Fibroblast of lung (primary cell): ENCODE results near the gene LRMDA. TPM values are rescaled to one million over a fixed set of nuclear protein-coding genes. Genes with fewer than 3 reads are reported as not detected.

Experiments used
- DNase-seq, 2 donors: peaks; one replicate each; pipeline versions ENCODE4 v3.0.0 to v3.0.0-alpha.2; 2010; ENCODE audit warnings: low read depth in 2 of 2
- H2AFZ ChIP-seq: 2 replicates; pipeline ENCODE4 v1.5.1; 2012; ENCODE audit warnings: low read length, control low read depth, inconsistent platforms
- H3K27ac ChIP-seq: 2 replicates; pipeline ENCODE4 v1.5.1; 2011; ENCODE audit warnings: low read length, control low read depth; ENCODE audit not compliant: insufficient read depth
- H3K27me3 ChIP-seq: 2 replicates; pipeline ENCODE4 v1.5.1; 2011; ENCODE audit warnings: mild to moderate bottlenecking, low read length; ENCODE audit not compliant: control insufficient read depth, insufficient read depth
- H3K36me3 ChIP-seq: 2 replicates; pipeline ENCODE4 v1.5.1; 2011; ENCODE audit warnings: low read length; ENCODE audit not compliant: control insufficient read depth, insufficient read depth
- H3K4me1 ChIP-seq: 2 replicates; pipeline ENCODE4 v1.5.1; 2011; ENCODE audit warnings: low read length; ENCODE audit not compliant: control insufficient read depth, insufficient read depth; ENCODE audit errors: extremely low read depth
- H3K4me2 ChIP-seq: 2 replicates; pipeline ENCODE4 v1.5.1; 2011; ENCODE audit warnings: low read length, control low read depth; ENCODE audit not compliant: insufficient read depth; ENCODE audit errors: extremely low read depth
- H3K4me3 ChIP-seq, 4 experiments: fragments of 200-600 bp in 1 of 4; sonication (generic) in 1 of 4; replicated peaks in 1 of 4; 2 replicates each; pipeline ENCODE4 v1.5.1; 2011 to 2016; ENCODE audit warnings: low read length in 4 of 4, low read depth in 3 of 4, mild to moderate bottlenecking in 3 of 4, control low read depth in 2 of 4, inconsistent platforms in 1 of 4, mixed read lengths in 1 of 4; ENCODE audit not compliant: insufficient read depth in 1 of 4; ENCODE audit errors: control extremely low read depth in 1 of 4
- H3K79me2 ChIP-seq: 2 replicates; pipeline ENCODE4 v1.5.1; 2012; ENCODE audit warnings: mild to moderate bottlenecking, low read length, inconsistent platforms; ENCODE audit not compliant: control insufficient read depth, insufficient read depth
- H3K9ac ChIP-seq: 2 replicates; pipeline ENCODE4 v1.5.1; 2011; ENCODE audit warnings: mild to moderate bottlenecking, low read length, control low read depth; ENCODE audit not compliant: insufficient read depth
- H3K9me3 ChIP-seq: 2 replicates; pipeline ENCODE4 v1.5.1; 2012; ENCODE audit warnings: low read depth, low read length; ENCODE audit not compliant: control insufficient read depth, insufficient read depth
- H4K20me1 ChIP-seq: 2 replicates; pipeline ENCODE4 v1.5.1; 2011; ENCODE audit warnings: low read length; ENCODE audit not compliant: control insufficient read depth, insufficient read depth; ENCODE audit errors: extremely low read depth
- CTCF ChIP-seq, 2 donors: IDR thresholded peaks in 1 of 2; conservative IDR thresholded peaks in 1 of 2; 1 replicate in 1 of 2; 2 replicates in 1 of 2; pipeline ENCODE4 v1.5.1; 2011 to 2012; ENCODE audit warnings: low read length in 2 of 2, control low read depth in 1 of 2, inconsistent platforms in 1 of 2, low read depth in 1 of 2, mild to moderate bottlenecking in 1 of 2
- EZH2 ChIP-seq: IDR thresholded peaks from 2 replicates; pipeline ENCODE4 v1.5.1; 2012; ENCODE audit warnings: low read length, control low read depth, mild to moderate bottlenecking; ENCODE audit errors: missing control alignments
- polyA plus RNA-seq, 2 donors: library from polyadenylated mRNA; depleted of rRNA in 1 of 2; stranded (reverse) in 1 of 2; unstranded in 1 of 2; fragments of >200 nt; gene quantifications; 2 replicates each; pipeline ENCODE4 v1.2.1, GENCODE V29; 2011 to 2012; ENCODE audit warnings: missing spikeins in 1 of 2
- total RNA-seq: library from RNA; depleted of rRNA; stranded (reverse); fragments of >200 nt; gene quantifications from 2 replicates; pipeline ENCODE4 v1.2.1, GENCODE V29; 2014

LRMDA gene
- total and polyA plus RNA-seq, 2 donors (not counting 1 experiment from before 2014, with no cell fraction given): 1.7 to 2.0 TPM

- no peak for DNase-seq
These were observed 109.0 kb downstream of the LRMDA start for GRCh38 chr10:75540357-75540966.

DNA sequence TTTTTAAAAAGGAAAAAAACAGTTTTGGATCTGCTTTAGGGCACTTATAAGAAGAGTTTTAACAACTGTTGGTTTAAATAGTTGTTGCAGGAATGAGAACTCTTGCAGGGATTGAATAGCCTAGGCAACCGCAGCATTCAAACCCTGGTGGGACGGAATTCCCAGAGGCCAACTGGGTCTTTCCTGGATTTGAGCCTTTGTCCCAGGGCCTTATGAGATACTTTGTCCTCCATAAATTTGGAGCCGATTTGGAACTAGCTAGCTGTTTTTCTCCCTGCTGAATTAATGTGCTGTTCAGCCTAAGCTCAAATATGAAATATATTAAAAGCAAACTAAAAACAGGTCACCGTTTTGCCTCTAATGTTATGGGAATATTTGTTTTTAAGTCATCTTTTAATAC lies 109.6 kb downstream of the LRMDA start:
- no peak overlapping the region for H3K9ac ChIP-seq
- H3K4me2 ChIP-seq: no peak overlapping the region
- no peak overlapping the region for H3K4me3 ChIP-seq
- no peaks in the 10 kb centered on the region for H3K27me3 ChIP-seq
- H3K9me3 ChIP-seq: no peaks in the 10 kb centered on the region
- DNase-seq: no peak
- H2AFZ ChIP-seq: no peak overlapping the region
- H3K4me1 ChIP-seq: no peaks in the 10 kb centered on the region
- H3K79me2 ChIP-seq: no peaks in the 10 kb centered on the region
- TF ChIP-seq CTCF (conservative IDR thresholded peaks at IDR 0.05 in 1 of 2, IDR thresholded peaks at IDR 0.05 in 1 of 2; ENCODE audit: low read depth in 1 of 2, low read length in 2 of 2) (no peak), EZH2 (no peak)
- no peaks in the 10 kb centered on the region for H4K20me1 ChIP-seq
- H3K27ac ChIP-seq: no peak overlapping the region
- H3K36me3 ChIP-seq: no peaks in the 10 kb centered on the region

More at GRCh38 chr10:75540357-75540966, 109.0 kb downstream of the LRMDA start:
- H3K79me2 ChIP-seq: no peaks in the 10 kb centered on the region
- H3K27me3 ChIP-seq: no peaks in the 10 kb centered on the region
- TF ChIP-seq EZH2: no peak
- peak in 1 of 2 donors; percentile 13 for TF ChIP-seq CTCF (conservative IDR thresholded peaks at IDR 0.05 in 1 of 2, IDR thresholded peaks at IDR 0.05 in 1 of 2; ENCODE audit: low read depth in 1 of 2, low read length in 2 of 2)
- H3K4me3 ChIP-seq: no peak overlapping the region
- H3K4me1 ChIP-seq: no peaks in the 10 kb centered on the region
- no peak overlapping the region for H2AFZ ChIP-seq
- H3K4me2 ChIP-seq: no peak overlapping the region
- H3K36me3 ChIP-seq: no peaks in the 10 kb centered on the region
- H3K9ac ChIP-seq: no peak overlapping the region
- no peaks in the 10 kb centered on the region for H3K9me3 ChIP-seq
- no peak overlapping the region for H3K27ac ChIP-seq
- no peaks in the 10 kb centered on the region for H4K20me1 ChIP-seq

- H3K4me1 ChIP-seq: no peaks in the 10 kb centered on the region
- no peak overlapping the region for H3K4me2 ChIP-seq
- H3K9ac ChIP-seq: no peak overlapping the region
- no peak for TF ChIP-seq EZH2
- TF ChIP-seq CTCF (conservative IDR thresholded peaks at IDR 0.05 in 1 of 2, IDR thresholded peaks at IDR 0.05 in 1 of 2; ENCODE audit: low read depth in 1 of 2, low read length in 2 of 2): no peak
- no peaks in the 10 kb centered on the region for H3K27me3 ChIP-seq
- H3K27ac ChIP-seq: no peak overlapping the region
- no peak for DNase-seq
- H2AFZ ChIP-seq: no peak overlapping the region
- no peaks in the 10 kb centered on the region for H3K36me3 ChIP-seq
- no peaks in the 10 kb centered on the region for H3K79me2 ChIP-seq
- H4K20me1 ChIP-seq: no peaks in the 10 kb centered on the region
- no peaks in the 10 kb centered on the region for H3K9me3 ChIP-seq
- H3K4me3 ChIP-seq: no peak overlapping the region
These were observed 110.0 kb downstream of the LRMDA start for GRCh38 chr10:75541411-75541810.
